ENCODE data around the gene TERB2. TPM values are rescaled to one million over a fixed set of nuclear protein-coding genes. Genes with fewer than 3 reads are reported as not detected.

The TERB2 gene
- total RNA-seq, 1 experiment from 2014 or later = not detected

GRCh38 chr15:44971036-44971435 lies 14.5 kb downstream of the TERB2 start:
- H2AFZ ChIP-seq (ENCODE audit: low read depth, low read length, poor library complexity, severe bottlenecking) = no peak overlapping the region
- ChIA-PET CTCF (no interaction called here), RAD21 (ENCODE audit: low non-redundant PET in 1 of 2, low total read pairs in 2 of 2, uncharacterized antibody in 2 of 2, unreplicated experiment in 2 of 2) (no interaction called here), POLR2A (no interaction called here)
- H3K9ac ChIP-seq (ENCODE audit: low read length) = no peak overlapping the region
- H3K4me1 ChIP-seq (ENCODE audit: control insufficient read depth in 1 of 2, insufficient read depth in 2 of 2, low read length in 2 of 2) = no peaks in the 10 kb centered on the region
- H3K27me3 ChIP-seq (ENCODE audit: insufficient read depth, low read length) = no peaks in the 10 kb centered on the region
- BruUV-seq (replicated peaks) = no TSS peak
- no peaks in the 10 kb centered on the region for H3K36me3 ChIP-seq (ENCODE audit: control insufficient read depth in 1 of 2, insufficient read depth in 2 of 2, low read length in 2 of 2)
- intact Hi-C loops (cut with micrococcal nuclease) = no loop called here
- no peak overlapping the region for H3K4me3 ChIP-seq (replicated peaks in 1 of 2; ENCODE audit: low read depth in 1 of 2, low read length in 2 of 2)
- H3K4me2 ChIP-seq (ENCODE audit: low read length) = no peak overlapping the region
- no peaks in the 10 kb centered on the region for H4K20me1 ChIP-seq (ENCODE audit: insufficient read depth)
- DNase-seq (ENCODE audit: low read depth, low spot score) = no peak
- no peaks in the 10 kb centered on the region for H3K9me3 ChIP-seq (ENCODE audit: control insufficient read depth in 1 of 2, insufficient read depth in 1 of 2, low read depth in 1 of 2, low read length in 2 of 2)
- H3K9me2 ChIP-seq (ENCODE audit: insufficient read depth) = no peaks in the 10 kb centered on the region
- no peak for ATAC-seq
- H3K27ac ChIP-seq (ENCODE audit: low read depth, low read length) = no peak overlapping the region
- no peaks in the 10 kb centered on the region for H3K79me2 ChIP-seq (ENCODE audit: insufficient read depth, low read length)
- no peak for TF ChIP-seq REST (IDR thresholded peaks at IDR 0.05; ENCODE audit: low read depth)
- TF ChIP-seq, protein P1, sequence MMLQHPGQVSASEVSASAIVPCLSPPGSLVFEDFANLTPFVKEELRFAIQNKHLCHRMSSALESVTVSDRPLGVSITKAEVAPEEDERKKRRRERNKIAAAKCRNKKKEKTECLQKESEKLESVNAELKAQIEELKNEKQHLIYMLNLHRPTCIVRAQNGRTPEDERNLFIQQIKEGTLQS (IDR thresholded peaks at IDR 0.05) = no peak
- no peak for TF ChIP-seq CTCF (IDR thresholded peaks at IDR 0.05 in 2 of 3, conservative IDR thresholded peaks at IDR 0.05 in 1 of 3; ENCODE audit: borderline replicate concordance in 1 of 3, insufficient read depth in 1 of 3, low read depth in 2 of 3, low read length in 2 of 3)
- TF ChIP-seq TCF7L2 (IDR thresholded peaks at IDR 0.05; ENCODE audit: borderline replicate concordance, extremely low read depth, insufficient read depth, insufficient read length) = no peak
- TF ChIP-seq, protein P2, sequence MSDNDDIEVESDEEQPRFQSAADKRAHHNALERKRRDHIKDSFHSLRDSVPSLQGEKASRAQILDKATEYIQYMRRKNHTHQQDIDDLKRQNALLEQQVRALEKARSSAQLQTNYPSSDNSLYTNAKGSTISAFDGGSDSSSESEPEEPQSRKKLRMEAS (IDR thresholded peaks at IDR 0.05) = no peak
- TF ChIP-seq CBX3 (IDR thresholded peaks at IDR 0.05; ENCODE audit: low read depth) = no peak
- no peak for TF ChIP-seq RAD21 (IDR thresholded peaks at IDR 0.05; ENCODE audit: low read depth)
- no peak for TF ChIP-seq SP1 (IDR thresholded peaks at IDR 0.05; ENCODE audit: low read depth)
- TF ChIP-seq YY1 (IDR thresholded peaks at IDR 0.05; ENCODE audit: extremely low read depth, insufficient replicate concordance, low read depth, low read length) = no peak
- no peak for TF ChIP-seq ZBTB33 (IDR thresholded peaks at IDR 0.05; ENCODE audit: extremely low read depth, insufficient replicate concordance, low read length)
- no peak for TF ChIP-seq EZH2phosphoT487 (IDR thresholded peaks at IDR 0.05; ENCODE audit: borderline replicate concordance)
- no peak for TF ChIP-seq JUND (IDR thresholded peaks at IDR 0.05)
- TF ChIP-seq CEBPB (IDR thresholded peaks at IDR 0.05; ENCODE audit: low read depth) = no peak
- no peak for TF ChIP-seq EGR1 (IDR thresholded peaks at IDR 0.05; ENCODE audit: low read depth)
- no peak for TF ChIP-seq SIN3A (IDR thresholded peaks at IDR 0.05; ENCODE audit: low read depth)
- no peak for TF ChIP-seq ELF1 (IDR thresholded peaks at IDR 0.05; ENCODE audit: borderline replicate concordance, low read depth)
- TF ChIP-seq FOSL1 (IDR thresholded peaks at IDR 0.05; ENCODE audit: low read depth) = no peak
- TF ChIP-seq EZH2 (IDR thresholded peaks at IDR 0.05) = no peak
- no peak for TF ChIP-seq SRF (IDR thresholded peaks at IDR 0.05; ENCODE audit: low read depth)
